Kidney (tissue), 14 donors: ENCODE measurements around the gene NACAD. TPM values are rescaled to one million over a fixed set of nuclear protein-coding genes. Genes with fewer than 3 reads are reported as not detected.

Experiments
- DNase-seq, 5 donors: peaks; one replicate each; pipeline ENCODE4 v3.0.0-alpha.2; 2013 to 2020
- FAIRE-seq: peaks from 2 replicates; lab custom pipeline; 2012; peaks lifted over from hg19 to GRCh38; lab: Jason Lieb, UNC
- H3K27ac ChIP-seq, 2 donors: one replicate each; pipeline ENCODE4 v1.7.0; 2013; ENCODE audit warnings: low read depth in 2 of 2, low read length in 2 of 2, inconsistent platforms in 1 of 2
- H3K27me3 ChIP-seq: one replicate; pipeline ENCODE4 v1.7.1; 2013; ENCODE audit warnings: low read length, inconsistent platforms; ENCODE audit not compliant: control insufficient read depth, insufficient read depth
- H3K36me3 ChIP-seq, 3 donors: one replicate each; pipeline versions ENCODE4 v1.7.0 to v1.7.1; 2013; ENCODE audit warnings: low read length in 3 of 3, control low read depth in 1 of 3, inconsistent platforms in 1 of 3; ENCODE audit not compliant: insufficient read depth in 3 of 3, control insufficient read depth in 2 of 3
- H3K4me1 ChIP-seq, 3 donors: one replicate each; pipeline versions ENCODE4 v1.7.0 to v1.7.1; 2013; ENCODE audit warnings: low read length in 3 of 3, inconsistent platforms in 1 of 3, low read depth in 1 of 3; ENCODE audit not compliant: control insufficient read depth in 2 of 3, insufficient read depth in 2 of 3
- H3K4me3 ChIP-seq, 3 donors: one replicate each; pipeline versions ENCODE4 v1.7.0 to v1.8.1; 2013; ENCODE audit warnings: low read length in 3 of 3, control low read depth in 1 of 3, inconsistent platforms in 1 of 3
- H3K9ac ChIP-seq, 3 donors: one replicate each; pipeline versions ENCODE4 v1.7.0 to v1.7.1; 2013; ENCODE audit warnings: low read length in 3 of 3, control low read depth in 1 of 3, inconsistent platforms in 1 of 3
- H3K9me3 ChIP-seq, 3 donors: one replicate each; pipeline versions ENCODE4 v1.7.0 to v1.7.1; 2013; ENCODE audit warnings: low read length in 3 of 3, control low read depth in 1 of 3, inconsistent platforms in 1 of 3; ENCODE audit not compliant: control insufficient read depth in 2 of 3, insufficient read depth in 1 of 3
- CTCF ChIP-seq: IDR thresholded peaks from 3 replicates; pipeline ENCODE4 v1.5.1; 2012; ENCODE audit warnings: mild to moderate bottlenecking, moderate library complexity, borderline replicate concordance; ENCODE audit not compliant: insufficient read depth; ENCODE audit errors: extremely low read depth
- intact Hi-C: fragments of 100-400 bp; cut with DNase I; formaldehyde crosslinking; loops from one replicate; pipeline ENCODE4 v1.11.1; 2022
- polyA plus RNA-seq: library from polyadenylated mRNA; stranded (reverse); fragments of 350-450 nt; fragmentation: Illumina TruSeq; extraction: RNeasy Lipid Tissue Mini Kit (QIAGEN cat#74804); gene quantifications from one replicate; pipeline ENCODE4 v1.2.3, GENCODE V29; 2014; ENCODE audit warnings: low read depth, low replicate concordance; ENCODE audit not compliant: insufficient read depth
- total RNA-seq: library from RNA; stranded (reverse); fragmentation: NEBNext Ultra II Directional; extraction: Animal tissue kit (Norgen Biotek cat#: 25700); gene quantifications from one replicate; pipeline ENCODE4 v1.2.1, GENCODE V29; 2021
- donor health status: control.
- donor health status: control.
- donor health status: control.
- donor health status: control.
- donor health status: control.
- donor health status: DM: yes; HTN: yes; CAD: no.
- donor health status: Normal renal cell carcinoma (clear cell type).

NACAD gene
- total and polyA plus RNA-seq, 2 donors from 2014 or later = 4.2 to 5.0 TPM

- Histone ChIP-seq H3K4me3 (peak overlapping the region; percentile 33 to 55 (median 54)), H3K36me3 (no peaks in the 10 kb centered on the region), H3K9ac (no peak overlapping the region), H3K27me3 (no peaks in the 10 kb centered on the region), H3K27ac (no peak overlapping the region), H3K9me3 (no peaks in the 10 kb centered on the region), H3K4me1 (peaks cover 0 to 2% (median 0%) of the 10 kb centered on the region in 3 donors)
- intact Hi-C loops = no loop called here
- no peak for TF ChIP-seq CTCF
- DNase-seq (peak; percentile 69 to 93 (median 79)), FAIRE-seq (no peak)
These were observed 647 bp upstream of the NACAD start for GRCh38 chr7:45089341-45089891.

GRCh38 chr7:45088146-45088701, 545 bp downstream of the NACAD start:
- Histone ChIP-seq H3K36me3 (no peaks in the 10 kb centered on the region), H3K4me3 (peak overlapping the region in 1 of 3 donors; percentile 55), H3K27ac (no peak overlapping the region), H3K4me1 (peaks cover 0 to 2% (median 0%) of the 10 kb centered on the region in 3 donors), H3K9me3 (no peaks in the 10 kb centered on the region), H3K27me3 (no peaks in the 10 kb centered on the region), H3K9ac (peak overlapping the region in 1 of 3 donors; percentile 12)
- no peak for TF ChIP-seq CTCF
- intact Hi-C loops = no loop called here
- FAIRE-seq (no peak), DNase-seq (peak in 2 of 5 donors; percentile 26 to 61)

GRCh38 chr7:45087301-45088145, 1.2 kb downstream of the NACAD start:
- H3K27me3 ChIP-seq = no peaks in the 10 kb centered on the region
- no peaks in the 10 kb centered on the region for H3K9me3 ChIP-seq
- DNase-seq (peak in 1 of 5 donors; percentile 47), FAIRE-seq (no peak)
- no peak overlapping the region for H3K27ac ChIP-seq
- peaks cover 0 to 2% (median 0%) of the 10 kb centered on the region in 3 donors for H3K4me1 ChIP-seq
- intact Hi-C loops = no loop called here
- TF ChIP-seq CTCF = no peak
- H3K4me3 ChIP-seq = no peak overlapping the region
- no peaks in the 10 kb centered on the region for H3K36me3 ChIP-seq
- H3K9ac ChIP-seq = no peak overlapping the region
